Measurements from ENCODE around the gene ERF.

GRCh38 chr19:42283188-42284065 is 28.5 kb upstream of the ERF start:
- TF ChIP-seq CTCF (IDR thresholded peaks at IDR 0.05; ENCODE audit: poor library complexity) (no peak), EZH2phosphoT487 (IDR thresholded peaks at IDR 0.05; ENCODE audit: low read depth, severe bottlenecking, unreplicated experiment) (no peak)
